ENCODE data around the gene TRIM65. TPM values are rescaled to one million over a fixed set of nuclear protein-coding genes. Genes with fewer than 3 reads are reported as not detected.

The TRIM65 gene
- total RNA-seq, 6 experiments from 2014 or later = 5.9 to 8.1 (median 7.6) TPM

- peak within 1 kb of the TSS; percentile 63 to 83 (median 75) for H3K27ac ChIP-seq
- H3K4me1 ChIP-seq = peaks cover 0 to 27% (median 3%) of the 10 kb centered on the region in 4 donors
- peak; percentile 21 to 45 (median 32) for ATAC-seq
- H3K36me3 ChIP-seq = peaks cover 8 to 30% (median 16%) of the 10 kb centered on the region in 4 donors
- TF ChIP-seq POLR2A (IDR thresholded peaks at IDR 0.05) (no peak), CTCF (IDR thresholded peaks at IDR 0.05) (no peak)
- 16% methylated on average over 7 of the region's 35 CpGs for WGBS (ENCODE audit: insufficient coverage, low coverage, low lambda C conversion rate, missing lambda C conversion rate)
- DNase-seq = peak in 2 of 3 donors; percentile 68 to 72
- intact Hi-C loops (cut with DNase I) = no loop called here
- no peaks in the 10 kb centered on the region for H3K27me3 ChIP-seq
- H3K9me3 ChIP-seq = no peaks in the 10 kb centered on the region
- peak within 1 kb of the TSS; percentile 12 to 38 (median 28) for H3K4me3 ChIP-seq
These were observed 52.9 kb downstream of the TRIM65 start, which contains the start of gene UNC13D for GRCh38 chr17:75843577-75844529. Gene UNC13D (minus strand): TSS chr17:75844404. CDS start chr17:75844337, 67 bp downstream.

- Histone ChIP-seq H3K9me3 (no peaks in the 10 kb centered on the region), H3K4me3 (peak overlapping the region; percentile 12 to 38 (median 28)), H3K4me1 (peaks cover 0 to 23% (median 3%) of the 10 kb centered on the region in 4 donors), H3K27me3 (no peaks in the 10 kb centered on the region), H3K36me3 (peaks cover 2 to 22% (median 15%) of the 10 kb centered on the region in 4 donors), H3K27ac (peak overlapping the region; percentile 9 to 83 (median 75))
- ATAC-seq = no peak
- 31% methylated on average over 2 of the region's 22 CpGs for WGBS (ENCODE audit: insufficient coverage, low coverage, low lambda C conversion rate, missing lambda C conversion rate)
- intact Hi-C loops (cut with DNase I) = no loop called here
- DNase-seq = no peak
- no peak for TF ChIP-seq POLR2A (IDR thresholded peaks at IDR 0.05)
- no peak for TF ChIP-seq CTCF (IDR thresholded peaks at IDR 0.05)
These were observed 53.7 kb downstream of the TRIM65 start for GRCh38 chr17:75842963-75843576.

- TF ChIP-seq POLR2A (IDR thresholded peaks at IDR 0.05) = no peak
- TF ChIP-seq CTCF (IDR thresholded peaks at IDR 0.05) = no peak
- no peak for ATAC-seq
- no peak overlapping the region for H3K4me3 ChIP-seq
- peaks cover 0 to 19% (median 3%) of the 10 kb centered on the region in 4 donors for H3K4me1 ChIP-seq
- H3K36me3 ChIP-seq = peaks cover 0 to 15% (median 9%) of the 10 kb centered on the region in 4 donors
- no peaks in the 10 kb centered on the region for H3K9me3 ChIP-seq
- no peak overlapping the region for H3K27ac ChIP-seq
- intact Hi-C loops (cut with DNase I) = no loop called here
- 83% methylated on average over 4 of the region's 18 CpGs for WGBS (ENCODE audit: insufficient coverage, low coverage, low lambda C conversion rate, missing lambda C conversion rate)
- DNase-seq = no peak
- no peaks in the 10 kb centered on the region for H3K27me3 ChIP-seq
These were observed 54.3 kb downstream of the TRIM65 start for GRCh38 chr17:75842411-75842810.

GRCh38 chr17:75840799-75841164 lies 56.0 kb downstream of the TRIM65 start:
- no peak overlapping the region for H3K27ac ChIP-seq
- no peak for TF ChIP-seq POLR2A (IDR thresholded peaks at IDR 0.05)
- no peak for TF ChIP-seq CTCF (IDR thresholded peaks at IDR 0.05)
- no peaks in the 10 kb centered on the region for H3K9me3 ChIP-seq
- no peaks in the 10 kb centered on the region for H3K27me3 ChIP-seq
- 62% methylated on average over 4 of the region's 7 CpGs for WGBS (ENCODE audit: insufficient coverage, low coverage, low lambda C conversion rate, missing lambda C conversion rate)
- intact Hi-C loops (cut with DNase I) = no loop called here
- no peak overlapping the region for H3K4me3 ChIP-seq
- ATAC-seq (no peak), DNase-seq (no peak)
- no peaks in the 10 kb centered on the region for H3K36me3 ChIP-seq
- H3K4me1 ChIP-seq = peaks cover 0 to 7% (median 3%) of the 10 kb centered on the region in 4 donors

Data from right lobe of liver (tissue), 6 donors.